HepG2 (cell line): ENCODE results near the gene SLC25A25. TPM values are rescaled to one million over a fixed set of nuclear protein-coding genes. Genes with fewer than 3 reads are reported as not detected.
"Not testable (repeated sequence)": the region's sequence is repeated elsewhere in the genome, so short reads cannot be mapped to it uniquely, and the experiment has no call there.

Experiments
- ATAC-seq: fragments of 200-7000 bp; cut with Tn5 transposase; 3 replicates; pipeline ENCODE4 v1.9.1; 2020; ENCODE audit warnings: mild to moderate bottlenecking, moderate library complexity
- BruUV-seq: library from RNA; stranded (reverse); fragments of 400-500 nt; replicated peaks from 2 replicates; lab custom pipeline; 2021; lab: Mats Ljungman, UMichigan
- CTCF ChIA-PET: fragments of 300-600 bp; formaldehyde crosslinking; extraction: SDS; loops from one replicate; lab custom pipeline; 2021; ENCODE audit warnings: low total read pairs, inconsistent platforms, low intra/inter-chr PET ratio; lab: Yijun Ruan, JAX
- POLR2A ChIA-PET: fragments of 350-600 bp; sonication (Branson Sonifier 250); formaldehyde crosslinking; loops from one replicate; lab custom pipeline; 2020; ENCODE audit warnings: antibody characterized with exemption, inconsistent platforms; lab: Yijun Ruan, JAX
- DNase-seq: peaks from one replicate; pipeline ENCODE4 v3.0.0-alpha.2; 2015; ENCODE audit warnings: low spot score
- FAIRE-seq: peaks from 3 replicates; lab custom pipeline; 2011; peaks lifted over from hg19 to GRCh38; lab: Jason Lieb, UNC
- H2AFZ ChIP-seq: one replicate; pipeline ENCODE4 v1.6.1; 2011; ENCODE audit warnings: low read length, inconsistent platforms
- H3K27ac ChIP-seq: fragments of 300-600 bp; 3 replicates; pipeline ENCODE4 v1.8.0; 2011; ENCODE audit warnings: mixed run types, mild to moderate bottlenecking, mixed read lengths, low read length, inconsistent platforms; ENCODE audit not compliant: insufficient read depth; ENCODE audit errors: extremely low read length
- H3K27me3 ChIP-seq, 2 experiments: fragments of 200-600 bp in 1 of 2; 2 replicates in 1 of 2; 3 replicates in 1 of 2; pipeline versions ENCODE4 v1.6.0 to v1.8.0; 2011; ENCODE audit warnings: low read length in 2 of 2, mild to moderate bottlenecking in 2 of 2, moderate library complexity in 2 of 2, inconsistent platforms in 1 of 2; ENCODE audit not compliant: insufficient read depth in 2 of 2, control insufficient read depth in 1 of 2
- H3K36me3 ChIP-seq, 2 experiments: fragments of 200-600 bp in 1 of 2; replicated peaks in 1 of 2; 2 replicates in 1 of 2; 3 replicates in 1 of 2; pipeline versions ENCODE4 v1.5.1 to v1.8.0; 2011; ENCODE audit warnings: low read length in 2 of 2, inconsistent platforms in 1 of 2; ENCODE audit not compliant: insufficient read depth in 2 of 2, control insufficient read depth in 1 of 2
- H3K4me1 ChIP-seq: 2 replicates; pipeline ENCODE4 v1.5.1; 2012; ENCODE audit warnings: low read length, inconsistent platforms; ENCODE audit not compliant: insufficient read depth
- H3K4me2 ChIP-seq: 2 replicates; pipeline ENCODE4 v1.6.0; 2011; ENCODE audit warnings: low read depth, low read length, inconsistent platforms
- H3K4me3 ChIP-seq, 3 experiments: fragments of 200-600 bp in 1 of 3; sonication (generic), shearing (Covaris generic) in 1 of 3; replicated peaks in 1 of 3; 2 replicates each; pipeline ENCODE4 v1.5.1; 2011 to 2016; ENCODE audit warnings: low read length in 3 of 3, inconsistent platforms in 2 of 3, low read depth in 2 of 3, mild to moderate bottlenecking in 2 of 3, control low read depth in 1 of 3, mixed read lengths in 1 of 3; ENCODE audit not compliant: insufficient read depth in 1 of 3
- H3K79me2 ChIP-seq: one replicate; pipeline ENCODE4 v1.6.1; 2011; ENCODE audit warnings: low read length, inconsistent platforms; ENCODE audit not compliant: insufficient read depth
- H3K9ac ChIP-seq: 2 replicates; pipeline ENCODE4 v1.6.0; 2011; ENCODE audit warnings: mild to moderate bottlenecking, low read depth, low read length, inconsistent platforms; ENCODE audit not compliant: insufficient read depth
- H3K9me3 ChIP-seq: 2 replicates; pipeline ENCODE4 v1.5.1; 2012; ENCODE audit warnings: mild to moderate bottlenecking, low read length
- H4K20me1 ChIP-seq: 2 replicates; pipeline ENCODE4 v1.6.0; 2011; ENCODE audit warnings: inconsistent platforms, mild to moderate bottlenecking, low read length, moderate library complexity; ENCODE audit not compliant: insufficient read depth
- ELF1 ChIP-seq: sonication (generic); formaldehyde crosslinking; IDR thresholded peaks from 2 replicates; pipeline ENCODE4 v1.4.0; 2020; ENCODE audit warnings: missing genetic modification reagents
- FOXP4 ChIP-seq: sonication (generic); formaldehyde crosslinking; IDR thresholded peaks from 2 replicates; pipeline ENCODE4 v1.4.0; 2020; ENCODE audit warnings: missing genetic modification reagents
- GABPA ChIP-seq, 2 experiments: IDR thresholded peaks; 2 replicates each; pipeline ENCODE4 v1.6.1; 2011 to 2016; ENCODE audit warnings: low read depth in 2 of 2, low read length in 1 of 2, missing biosample characterization in 1 of 2, missing genetic modification characterization in 1 of 2
- HNF1A ChIP-seq, 2 experiments: sonication (generic) in 1 of 2; formaldehyde crosslinking in 1 of 2; IDR thresholded peaks; 2 replicates each; pipeline versions ENCODE4 v1.4.0 to v1.6.1; 2016 to 2020; ENCODE audit warnings: borderline replicate concordance in 1 of 2, low read depth in 1 of 2, mild to moderate bottlenecking in 1 of 2, missing genetic modification reagents in 1 of 2
- IKZF5 ChIP-seq: IDR thresholded peaks from 2 replicates; pipeline ENCODE4 v1.6.1; 2018; ENCODE audit warnings: missing genetic modification reagents, mild to moderate bottlenecking, missing compliant biosample characterization
- MED1 ChIP-seq: sonication (generic); formaldehyde crosslinking; IDR thresholded peaks from 2 replicates; pipeline ENCODE4 v1.4.0; 2020; ENCODE audit warnings: missing genetic modification reagents
- NR2F1 ChIP-seq, 2 experiments: fragments of 450-650 bp in 1 of 2; formaldehyde crosslinking in 1 of 2; IDR thresholded peaks; 2 replicates each; pipeline versions ENCODE4 v1.5.0 to v1.6.1; 2016 to 2020; ENCODE audit warnings: mild to moderate bottlenecking in 1 of 2, missing compliant biosample characterization in 1 of 2, missing genetic modification reagents in 1 of 2, moderate library complexity in 1 of 2
- NR2F6 ChIP-seq, 2 experiments: IDR thresholded peaks; 2 replicates each; pipeline ENCODE4 v1.6.1; 2016; ENCODE audit warnings: antibody characterized with exemption in 1 of 2, mild to moderate bottlenecking in 1 of 2
- SAP130 ChIP-seq: IDR thresholded peaks from 2 replicates; pipeline ENCODE4 v1.6.1; 2016; ENCODE audit warnings: low read depth
- ZNF264 ChIP-seq: sonication (generic); formaldehyde crosslinking; IDR thresholded peaks from 2 replicates; pipeline ENCODE4 v1.4.0; 2020; ENCODE audit warnings: missing genetic modification reagents
- ZSCAN31 ChIP-seq: sonication (generic); formaldehyde crosslinking; IDR thresholded peaks from 2 replicates; pipeline ENCODE4 v1.5.0; 2020; ENCODE audit warnings: low read depth, mild to moderate bottlenecking, missing genetic modification reagents
- WGBS: methylation state at CpG from one replicate; pipeline ENCODE4 v1.1.6; 2017; ENCODE audit warnings: low lambda C conversion rate; 5-methylcytosine and 5-hydroxymethylcytosine counted together
- in situ Hi-C: cut with HindIII; loops from 2 replicates; pipeline ENCODE4 v1.10.0; 2017; ENCODE audit warnings: low pct_unique_long_range_greater_than_20kb; ENCODE audit not compliant: extremely low pct_ligation_motif_present
- intact Hi-C: fragments of 100-400 bp; cut with micrococcal nuclease; formaldehyde crosslinking; loops from one replicate; pipeline ENCODE4 v1.10.0; 2022; ENCODE audit not compliant: unreplicated experiment
- polyA plus RNA-seq, 8 experiments: library from polyadenylated mRNA; depleted of rRNA in 3 of 8; stranded (reverse) in 7 of 8; unstranded in 1 of 8; fragments of >200 nt; fragmentation: Illumina TruSeq in 4 of 8; extraction: Trizol in 4 of 8; gene quantifications; 2 replicates each; pipeline versions ENCODE4 v1.2.1 to v1.2.3, GENCODE V29; 2011 to 2016; ENCODE audit warnings: low read depth in 4 of 8, missing spikeins in 1 of 8, mixed read lengths in 1 of 8; ENCODE audit not compliant: insufficient read depth in 1 of 8
- total RNA-seq, 5 experiments: library from RNA; depleted of rRNA; stranded (reverse); fragments of >200 nt; fragmentation: Illumina TruSeq; extraction: Trizol; gene quantifications; 2 replicates each; pipeline ENCODE4 v1.2.3, GENCODE V29; 2016; ENCODE audit warnings: low read depth in 1 of 5

Gene SLC25A25
- total and polyA plus RNA-seq, 2 of the 13 experiments (the other 11 are each of a cell fraction or from before 2014, with no cell fraction given): 10.5 to 24.8 TPM

GRCh38 chr9:128132139-128132538, 64.1 kb downstream of the SLC25A25 start (continued):
- peak; percentile 62 for TF ChIP-seq MED1 (CRISPR knock-in tag)
- TF ChIP-seq ZNF264 (CRISPR knock-in tag): peak; percentile 41; the same call in 1 of the 2 replicates
- peak; percentile 55; the same call in 1 of the 2 replicates for TF ChIP-seq ELF1 (CRISPR knock-in tag)
- TF ChIP-seq NR2F6 (IDR thresholded peaks at IDR 0.05): peak; percentile 71
- peak; percentile 75; the same call in 1 of the 2 replicates for TF ChIP-seq NR2F6 (CRISPR knock-in tag; IDR thresholded peaks at IDR 0.05)
- TF ChIP-seq IKZF5: peak; percentile 71
- not testable (repeated sequence) for TF ChIP-seq GABPA (IDR thresholded peaks at IDR 0.05; ENCODE audit: low read depth, low read length)
- TF ChIP-seq GABPA (CRISPR knock-in tag; IDR thresholded peaks at IDR 0.05; ENCODE audit: low read depth): peak; percentile 41; the same call in 1 of the 2 replicates
- TF ChIP-seq SAP130 (CRISPR knock-in tag): peak; percentile 69
- 0 out of 4 replicates have a peak, but pooled peaks of 1 of the 2 experiments have one; percentile 19 for TF ChIP-seq NR2F1 (CRISPR knock-in tag; IDR thresholded peaks at IDR 0.05)
- peak; percentile 88 for TF ChIP-seq HNF1A (IDR thresholded peaks at IDR 0.05; ENCODE audit: low read depth)
- peak; percentile 94 for TF ChIP-seq HNF1A (CRISPR knock-in tag; IDR thresholded peaks at IDR 0.05; ENCODE audit: borderline replicate concordance)
- peak; percentile 38; the same call in 1 of the 2 replicates for TF ChIP-seq FOXP4
- 0 out of 2 replicates have a peak, but pooled peaks have one; percentile 32 for TF ChIP-seq ZSCAN31

GRCh38 chr9:128135561-128135960, 67.5 kb downstream of the SLC25A25 start:
- CTCF ChIA-PET, intact Hi-C loops, H3K9ac ChIP-seq: not testable (repeated sequence)

More at GRCh38 chr9:128135561-128135960, 67.5 kb downstream of the SLC25A25 start:
- BruUV-seq, H3K27me3 ChIP-seq, in situ Hi-C loops, H3K79me2 ChIP-seq, H3K9me3 ChIP-seq, DNase-seq, H3K4me3 ChIP-seq, H3K4me2 ChIP-seq, H3K27ac ChIP-seq, H4K20me1 ChIP-seq, H3K36me3 ChIP-seq, POLR2A ChIA-PET, H2AFZ ChIP-seq, ATAC-seq: not testable (repeated sequence)
- peak; percentile 15 for FAIRE-seq
- peaks cover 54% of the 10 kb centered on the region for H3K4me1 ChIP-seq
- WGBS: 64% methylated on average over 8 of the region's 8 CpGs
